Peyer's patch (tissue), 4 donors: ENCODE measurements around the gene DYNLL2.

Experiments used
- POLR2A ChIP-seq, 2 donors: fragments of 450-650 bp; IDR thresholded peaks; one replicate each; pipeline ENCODE4 v1.5.1; 2017; ENCODE audit warnings: antibody characterized with exemption in 2 of 2, mild to moderate bottlenecking in 2 of 2, moderate library complexity in 2 of 2
- TF ChIP-seq, protein P1 (sequence below), 6 experiments: fragments of 450-650 bp in 4 of 6; fragments of 200-600 bp in 2 of 6; sonication (generic) in 1 of 6; IDR thresholded peaks; one replicate each; pipeline ENCODE4 v1.5.1; 2017 to 2019; ENCODE audit warnings: antibody characterized with exemption in 6 of 6, mild to moderate bottlenecking in 3 of 6, moderate library complexity in 1 of 6

DNA sequence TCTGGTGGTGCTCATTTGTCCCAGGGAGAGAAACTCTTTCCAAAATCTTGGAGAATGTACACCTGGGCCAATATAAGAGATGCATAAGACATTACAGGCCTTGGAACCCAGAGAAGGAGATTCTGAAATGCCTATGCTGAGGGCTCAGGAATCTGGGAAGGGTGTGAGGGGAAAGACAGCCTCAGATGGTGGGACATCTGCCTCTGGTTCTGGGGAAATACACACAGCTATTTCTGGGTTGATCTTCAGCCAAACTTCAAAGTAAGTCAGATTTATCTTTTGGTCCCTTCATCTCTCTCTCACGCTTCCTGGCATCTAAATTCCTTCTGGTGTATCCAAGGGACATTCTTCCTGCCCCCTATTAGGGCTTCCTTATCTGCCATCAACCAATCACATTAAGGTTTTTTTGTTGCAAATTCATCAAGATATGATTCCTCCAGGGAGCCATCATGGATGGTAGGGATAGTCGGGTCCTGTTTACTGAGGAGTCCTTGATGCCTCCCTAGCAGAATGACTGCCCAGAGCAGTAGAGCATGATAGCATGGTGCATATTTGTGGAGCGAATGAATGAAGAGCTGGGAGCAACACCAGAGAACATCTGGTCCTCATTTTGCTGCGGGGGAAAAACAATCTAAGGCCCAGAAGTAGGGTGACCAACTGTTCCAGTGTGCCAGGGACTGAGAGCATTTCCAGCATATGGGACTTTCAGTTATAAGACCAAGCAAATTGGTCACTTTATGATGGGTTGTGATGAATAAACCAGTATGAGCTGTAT, 35.7 kb upstream of the DYNLL2 start:
- TF ChIP-seq, protein P1, sequence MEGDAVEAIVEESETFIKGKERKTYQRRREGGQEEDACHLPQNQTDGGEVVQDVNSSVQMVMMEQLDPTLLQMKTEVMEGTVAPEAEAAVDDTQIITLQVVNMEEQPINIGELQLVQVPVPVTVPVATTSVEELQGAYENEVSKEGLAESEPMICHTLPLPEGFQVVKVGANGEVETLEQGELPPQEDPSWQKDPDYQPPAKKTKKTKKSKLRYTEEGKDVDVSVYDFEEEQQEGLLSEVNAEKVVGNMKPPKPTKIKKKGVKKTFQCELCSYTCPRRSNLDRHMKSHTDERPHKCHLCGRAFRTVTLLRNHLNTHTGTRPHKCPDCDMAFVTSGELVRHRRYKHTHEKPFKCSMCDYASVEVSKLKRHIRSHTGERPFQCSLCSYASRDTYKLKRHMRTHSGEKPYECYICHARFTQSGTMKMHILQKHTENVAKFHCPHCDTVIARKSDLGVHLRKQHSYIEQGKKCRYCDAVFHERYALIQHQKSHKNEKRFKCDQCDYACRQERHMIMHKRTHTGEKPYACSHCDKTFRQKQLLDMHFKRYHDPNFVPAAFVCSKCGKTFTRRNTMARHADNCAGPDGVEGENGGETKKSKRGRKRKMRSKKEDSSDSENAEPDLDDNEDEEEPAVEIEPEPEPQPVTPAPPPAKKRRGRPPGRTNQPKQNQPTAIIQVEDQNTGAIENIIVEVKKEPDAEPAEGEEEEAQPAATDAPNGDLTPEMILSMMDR (IDR thresholded peaks at IDR 0.05): no peak
- TF ChIP-seq POLR2A (IDR thresholded peaks at IDR 0.05): no peak
